Transverse colon (tissue), 4 donors: Measurements from ENCODE around the gene LSM14B. TPM values are rescaled to one million over a fixed set of nuclear protein-coding genes. Genes with fewer than 3 reads are reported as not detected.

Source experiments
- DNase-seq: peaks from one replicate; pipeline ENCODE4 v3.0.0-alpha.2; 2019
- H3K27ac ChIP-seq, 4 donors: fragments of 200-600 bp; sonication (generic); 2 replicates each; pipeline ENCODE4 v1.5.1; 2016 to 2018; ENCODE audit warnings: inconsistent platforms in 4 of 4
- H3K27me3 ChIP-seq: fragments of 200-600 bp; sonication (generic); 2 replicates; pipeline ENCODE4 v1.5.1; 2017; ENCODE audit warnings: inconsistent platforms
- H3K36me3 ChIP-seq, 4 donors: fragments of 200-600 bp; sonication (generic); 2 replicates each; pipeline ENCODE4 v1.5.1; 2017 to 2019; ENCODE audit warnings: inconsistent platforms in 4 of 4
- H3K4me1 ChIP-seq, 4 donors: fragments of 200-600 bp; sonication (generic); 2 replicates each; pipeline ENCODE4 v1.5.1; 2017 to 2020; ENCODE audit warnings: inconsistent platforms in 4 of 4
- H3K4me3 ChIP-seq, 4 donors: fragments of 200-600 bp; sonication (generic); 1 replicate in 1 of 4; 2 replicates in 3 of 4; pipeline versions ENCODE4 v1.5.1 to v1.6.1; 2017 to 2019; ENCODE audit warnings: inconsistent platforms in 4 of 4
- H3K9me3 ChIP-seq, 2 donors: fragments of 200-600 bp; sonication (generic); 2 replicates each; pipeline ENCODE4 v1.5.1; 2017 to 2019; ENCODE audit warnings: inconsistent platforms in 2 of 2
- CTCF ChIP-seq, 5 experiments: fragments of 200-600 bp in 3 of 5; fragments of 450-650 bp in 2 of 5; sonication (generic) in 3 of 5; IDR thresholded peaks; 1 replicate in 2 of 5; 2 replicates in 3 of 5; pipeline ENCODE4 v1.5.1; 2016 to 2017; ENCODE audit warnings: antibody characterized with exemption in 5 of 5, inconsistent platforms in 3 of 5, mild to moderate bottlenecking in 2 of 5, moderate library complexity in 1 of 5
- EP300 ChIP-seq: sonication (generic); formaldehyde crosslinking; IDR thresholded peaks from one replicate; pipeline ENCODE4 v1.6.1; 2017; ENCODE audit warnings: antibody characterized with exemption, low read depth
- POLR2A ChIP-seq: fragments of 450-650 bp; IDR thresholded peaks from one replicate; pipeline ENCODE4 v1.6.1; 2016; ENCODE audit warnings: antibody characterized with exemption, mild to moderate bottlenecking, moderate library complexity
- POLR2AphosphoS5 ChIP-seq, 3 donors: sonication (generic); formaldehyde crosslinking; IDR thresholded peaks; one replicate each; pipeline ENCODE4 v1.6.1; 2016; ENCODE audit warnings: antibody characterized with exemption in 3 of 3
- WGBS, 2 donors: methylation state at CpG; one replicate each; pipeline ENCODE4 v1.1.5; 2018; ENCODE audit warnings: low coverage in 1 of 2; 5-methylcytosine and 5-hydroxymethylcytosine counted together
- in situ Hi-C, 4 donors: fragments of 200-750 bp; cut with MboI; loops; one replicate each; pipeline versions ENCODE4 v1.15.0 to v1.15.1; 2017; ENCODE audit warnings: low sequenced_read_pairs in 3 of 4, low pct_ligation_motif_present in 1 of 4, low pct_unique_long_range_greater_than_20kb in 1 of 4
- intact Hi-C: fragments of 100-400 bp; cut with DNase I; formaldehyde crosslinking; loops from one replicate; pipeline ENCODE4 v1.15.1; 2023; ENCODE audit warnings: low total_unique reads
- total RNA-seq, 4 donors: library from RNA; depleted of rRNA; stranded (reverse); fragments of >200 nt; gene quantifications; one replicate each; pipeline ENCODE4 v1.1.0, GENCODE V29; 2016

Gene LSM14B
- total RNA-seq, 4 donors from 2014 or later = 22.1 to 45.3 (median 35.6) TPM

- DNase-seq = no peak
- no peak for TF ChIP-seq POLR2AphosphoS5 (IDR thresholded peaks at IDR 0.05)
- TF ChIP-seq CTCF (IDR thresholded peaks at IDR 0.05) = no peak
- no peak for TF ChIP-seq POLR2A
- TF ChIP-seq EP300 = no peak
Observed at GRCh38 chr20:62162765-62163484, 40.6 kb downstream of the LSM14B start.

GRCh38 chr20:62163485-62163865 lies 41.2 kb downstream of the LSM14B start:
- H3K9me3 ChIP-seq = no peaks in the 10 kb centered on the region
- no peak overlapping the region for H3K4me3 ChIP-seq
- H3K36me3 ChIP-seq = peaks cover 0 to 19% (median 2%) of the 10 kb centered on the region in 4 donors
- in situ Hi-C loops = no loop called here
- H3K27ac ChIP-seq = no peak overlapping the region
- no peaks in the 10 kb centered on the region for H3K27me3 ChIP-seq
- intact Hi-C loops = no loop called here
- no peaks in the 10 kb centered on the region for H3K4me1 ChIP-seq
- TF ChIP-seq POLR2A (no peak), EP300 (no peak), CTCF (IDR thresholded peaks at IDR 0.05) (no peak), POLR2AphosphoS5 (IDR thresholded peaks at IDR 0.05) (no peak)
- 97% methylated on average over 20 of the region's 25 CpGs; no CpG with 5 or more reads in 1 of the 2 donors for WGBS, 2 donors
- DNase-seq = no peak

More at GRCh38 chr20:62162765-62163484, 40.6 kb downstream of the LSM14B start:
- no peak overlapping the region for H3K27ac ChIP-seq
- H3K9me3 ChIP-seq = no peaks in the 10 kb centered on the region
- in situ Hi-C loops (no loop called here), intact Hi-C loops (no loop called here)
- no peaks in the 10 kb centered on the region for H3K4me1 ChIP-seq
- no peak overlapping the region for H3K4me3 ChIP-seq
- peaks cover 0 to 16% (median 2%) of the 10 kb centered on the region in 4 donors for H3K36me3 ChIP-seq
- 96% methylated on average over 35 of the region's 38 CpGs; no CpG with 5 or more reads in 1 of the 2 donors for WGBS, 2 donors
- no peaks in the 10 kb centered on the region for H3K27me3 ChIP-seq

GRCh38 chr20:62163986-62164762 lies 41.9 kb downstream of the LSM14B start:
- H3K36me3 ChIP-seq = peaks cover 0 to 19% (median 2%) of the 10 kb centered on the region in 4 donors
- TF ChIP-seq EP300 (no peak), POLR2AphosphoS5 (IDR thresholded peaks at IDR 0.05) (no peak), CTCF (IDR thresholded peaks at IDR 0.05) (no peak), POLR2A (no peak)
- 90 to 91% methylated on average over 2 to 20 of the region's 29 CpGs for WGBS, 2 donors
- no peaks in the 10 kb centered on the region for H3K4me1 ChIP-seq
- H3K27me3 ChIP-seq = no peaks in the 10 kb centered on the region
- no peak for DNase-seq
- no peak overlapping the region for H3K4me3 ChIP-seq
- in situ Hi-C loops = no loop called here
- intact Hi-C loops = no loop called here
- no peaks in the 10 kb centered on the region for H3K9me3 ChIP-seq
- no peak overlapping the region for H3K27ac ChIP-seq
